ENCODE results near the gene CDH11.

DNA sequence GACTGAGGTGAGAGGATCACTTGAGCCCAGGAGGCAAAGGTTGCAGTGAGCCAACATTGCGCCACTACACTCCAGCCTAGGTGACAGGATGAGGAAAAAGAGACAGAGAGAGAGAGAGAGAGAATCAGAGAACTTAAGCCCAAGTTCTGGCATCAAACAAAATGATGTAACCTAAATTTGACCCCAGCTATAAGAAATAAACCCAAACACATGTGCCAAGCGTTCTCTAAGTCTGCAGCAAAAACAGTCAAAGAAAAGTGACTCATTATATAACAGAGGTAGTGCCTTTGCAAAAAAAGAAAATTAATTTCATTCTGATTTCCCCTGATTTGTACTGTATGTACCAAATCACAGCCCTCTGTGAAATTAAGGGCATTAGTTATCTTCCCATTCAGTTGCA is 89.5 kb downstream of the CDH11 start:
- TF ChIP-seq, protein P1, sequence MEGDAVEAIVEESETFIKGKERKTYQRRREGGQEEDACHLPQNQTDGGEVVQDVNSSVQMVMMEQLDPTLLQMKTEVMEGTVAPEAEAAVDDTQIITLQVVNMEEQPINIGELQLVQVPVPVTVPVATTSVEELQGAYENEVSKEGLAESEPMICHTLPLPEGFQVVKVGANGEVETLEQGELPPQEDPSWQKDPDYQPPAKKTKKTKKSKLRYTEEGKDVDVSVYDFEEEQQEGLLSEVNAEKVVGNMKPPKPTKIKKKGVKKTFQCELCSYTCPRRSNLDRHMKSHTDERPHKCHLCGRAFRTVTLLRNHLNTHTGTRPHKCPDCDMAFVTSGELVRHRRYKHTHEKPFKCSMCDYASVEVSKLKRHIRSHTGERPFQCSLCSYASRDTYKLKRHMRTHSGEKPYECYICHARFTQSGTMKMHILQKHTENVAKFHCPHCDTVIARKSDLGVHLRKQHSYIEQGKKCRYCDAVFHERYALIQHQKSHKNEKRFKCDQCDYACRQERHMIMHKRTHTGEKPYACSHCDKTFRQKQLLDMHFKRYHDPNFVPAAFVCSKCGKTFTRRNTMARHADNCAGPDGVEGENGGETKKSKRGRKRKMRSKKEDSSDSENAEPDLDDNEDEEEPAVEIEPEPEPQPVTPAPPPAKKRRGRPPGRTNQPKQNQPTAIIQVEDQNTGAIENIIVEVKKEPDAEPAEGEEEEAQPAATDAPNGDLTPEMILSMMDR (IDR thresholded peaks at IDR 0.05; ENCODE audit: low read depth, low read length, poor library complexity, severe bottlenecking) = no peak
- no peak for TF ChIP-seq EZH2phosphoT487 (IDR thresholded peaks at IDR 0.05; ENCODE audit: borderline replicate concordance, low read length)

Measured in DOHH2 (cell line).